CD4-positive, alpha-beta T cell treated with Interleukin-21 for 1 hour (primary cell): ENCODE results near the gene MCC.

Experiments
- DNase-seq: peaks from one replicate; pipeline ENCODE4 v3.0.0-alpha.2; 2020

Gene MCC

DNA sequence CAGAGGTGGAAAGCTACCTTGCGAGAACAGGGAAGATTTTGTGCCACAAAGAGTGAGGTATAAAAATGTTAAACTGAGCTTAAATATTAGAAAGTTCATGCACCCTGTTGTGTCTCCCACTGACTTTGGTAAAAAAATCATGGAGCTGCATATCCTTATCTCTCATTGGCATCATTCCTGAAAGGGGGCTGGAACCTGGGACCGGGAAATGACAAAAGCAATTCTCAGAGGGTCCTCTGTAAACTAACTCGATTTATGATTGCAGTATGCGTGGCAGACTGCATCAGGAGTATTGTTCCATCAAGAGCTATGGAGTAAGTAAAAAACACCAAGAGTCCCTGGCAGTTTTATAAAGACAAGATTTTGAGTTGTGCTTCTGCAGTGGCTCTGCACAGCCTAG lies 362.9 kb downstream of the MCC start:
- DNase-seq = no peak

GRCh38 chr5:113124914-113125313 lies 363.3 kb downstream of the MCC start:
- DNase-seq = no peak

DNA sequence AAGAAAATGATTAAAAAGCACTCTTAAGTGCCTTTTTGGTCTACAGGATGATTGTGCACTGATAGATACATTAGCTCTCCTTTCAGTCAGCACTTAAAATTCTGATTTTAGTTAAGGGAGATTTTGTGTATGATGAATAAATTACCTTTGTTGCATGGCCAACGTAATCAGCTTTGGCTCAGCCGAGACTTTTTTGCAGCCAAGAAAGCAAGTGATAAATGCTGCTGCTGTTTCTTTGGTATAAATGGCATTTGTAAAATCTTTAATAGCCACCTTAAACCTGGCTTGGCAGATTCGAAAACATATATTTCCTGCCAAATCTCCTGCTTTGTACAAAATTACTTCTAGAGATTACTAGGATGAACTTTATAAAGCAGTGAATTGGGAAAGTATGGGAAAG lies 364.0 kb downstream of the MCC start:
- no peak for DNase-seq

DNA sequence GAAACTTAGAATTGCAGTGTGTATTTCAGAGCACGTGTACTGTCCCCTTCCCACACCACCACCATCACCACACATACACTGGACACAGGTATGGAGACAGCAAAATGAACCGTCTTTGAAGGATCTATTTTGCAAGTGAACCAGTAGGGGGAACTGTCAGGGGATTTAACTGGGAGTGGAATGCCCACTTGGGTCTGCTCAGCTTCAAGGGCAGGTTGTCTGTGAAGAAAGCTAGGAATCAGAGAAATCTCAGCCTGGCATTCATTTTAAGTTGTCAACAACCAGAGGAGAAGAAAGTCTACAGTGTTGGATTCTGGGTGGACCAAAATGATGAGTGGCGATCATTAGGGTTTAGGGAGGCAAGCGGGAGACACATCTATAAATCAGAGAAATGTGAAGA lies 364.6 kb downstream of the MCC start:
- DNase-seq = no peak

DNA sequence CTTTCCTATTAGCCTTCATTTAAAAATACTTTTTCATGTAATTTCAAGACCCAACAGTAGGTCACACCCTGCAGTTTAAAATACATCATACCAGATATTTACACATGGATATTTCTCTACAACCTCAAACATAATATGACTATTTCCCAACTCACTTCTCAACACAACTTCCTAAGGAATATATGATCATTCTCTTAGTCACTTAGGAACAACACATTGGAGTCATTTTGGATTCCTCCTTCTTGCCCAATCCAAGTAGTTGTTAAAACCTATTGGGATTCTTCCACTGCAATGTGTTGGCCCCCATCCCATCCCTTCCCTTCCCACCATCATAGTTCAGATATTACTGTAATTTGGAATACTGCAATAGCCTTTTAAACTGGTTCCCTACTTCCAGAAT lies 366.2 kb downstream of the MCC start:
- no peak for DNase-seq

DNA sequence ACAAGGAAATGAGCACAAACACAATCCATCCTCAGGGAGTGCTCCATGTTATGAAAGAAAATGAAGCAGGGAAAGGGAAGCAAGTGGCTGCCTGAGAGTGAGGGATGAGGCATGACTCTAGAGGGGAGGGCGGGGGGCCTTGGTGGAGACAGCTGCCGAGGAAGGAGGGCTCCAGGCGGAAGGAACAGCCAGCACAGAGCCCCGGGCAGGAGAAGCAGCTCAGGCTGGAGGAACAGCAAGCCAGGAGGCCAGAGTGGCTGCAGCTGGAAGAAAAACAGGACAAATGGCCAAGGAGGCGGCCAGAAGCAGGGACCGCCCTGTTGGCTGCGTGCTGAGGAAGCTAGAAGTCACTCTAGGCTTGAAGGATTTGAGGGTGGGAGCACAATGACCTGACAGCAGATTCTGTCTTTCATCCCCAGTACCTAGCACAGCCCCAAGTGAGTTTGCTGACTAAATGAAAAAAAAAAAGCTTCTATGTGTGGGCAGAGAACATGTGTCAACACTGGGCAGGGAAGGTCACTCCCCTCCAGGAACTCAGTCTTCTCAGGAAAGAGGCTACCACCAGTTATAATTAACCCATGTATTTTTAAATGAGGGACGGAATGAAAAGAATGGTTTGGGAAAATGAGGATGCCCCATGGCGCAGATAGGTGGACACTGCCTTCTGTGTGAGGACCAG lies 368.9 kb downstream of the MCC start:
- no peak for DNase-seq

DNA sequence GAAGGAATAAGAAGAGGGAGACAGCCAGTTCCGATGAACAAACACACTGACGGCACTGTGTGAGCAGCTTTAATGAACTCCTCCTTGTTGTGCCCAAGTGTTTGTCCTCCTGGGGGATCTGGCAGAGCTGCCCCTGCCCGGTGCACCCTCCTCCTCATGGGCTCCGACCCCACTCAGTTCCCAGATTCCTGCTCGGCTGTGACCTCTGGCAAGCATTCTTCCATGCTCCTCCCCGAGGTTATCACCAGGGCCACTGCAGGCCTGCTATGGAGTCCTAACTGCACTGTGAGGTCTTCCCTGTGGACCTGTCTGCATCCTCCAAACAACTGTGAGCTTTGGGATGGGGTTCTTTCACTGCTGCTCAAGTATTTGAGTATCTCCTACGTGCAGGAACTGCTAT lies 369.5 kb downstream of the MCC start:
- no peak for DNase-seq

GRCh38 chr5:113118298-113118697 lies 370.0 kb downstream of the MCC start:
- DNase-seq = no peak

GRCh38 chr5:113117543-113118115 lies 370.6 kb downstream of the MCC start:
- no peak for DNase-seq

- DNase-seq = no peak
Observed at GRCh38 chr5:113115956-113116355, 372.3 kb downstream of the MCC start.

GRCh38 chr5:113115061-113115460 lies 373.2 kb downstream of the MCC start:
- DNase-seq = no peak

DNA sequence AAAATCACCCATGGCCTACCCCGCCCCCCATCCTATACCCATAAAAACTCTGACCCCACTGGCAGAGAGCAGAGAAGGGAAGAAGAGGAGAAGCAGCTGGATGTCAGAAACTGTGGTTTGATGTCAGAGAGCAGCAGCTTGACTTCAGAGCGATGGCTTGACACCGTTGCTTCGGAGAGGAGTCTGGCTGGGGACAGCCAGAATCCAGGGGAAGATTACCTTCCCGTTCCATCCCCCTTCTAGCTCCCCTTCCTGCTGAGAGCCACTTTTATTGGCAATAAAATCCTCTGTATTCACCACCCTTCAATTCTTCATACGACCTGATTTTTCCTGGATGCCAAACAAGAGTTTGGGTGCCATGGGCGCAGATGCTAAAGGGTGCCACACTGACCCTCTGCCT lies 373.7 kb downstream of the MCC start:
- DNase-seq = no peak

- no peak for DNase-seq
Observed at GRCh38 chr5:113112435-113112834, 375.8 kb downstream of the MCC start.

DNA sequence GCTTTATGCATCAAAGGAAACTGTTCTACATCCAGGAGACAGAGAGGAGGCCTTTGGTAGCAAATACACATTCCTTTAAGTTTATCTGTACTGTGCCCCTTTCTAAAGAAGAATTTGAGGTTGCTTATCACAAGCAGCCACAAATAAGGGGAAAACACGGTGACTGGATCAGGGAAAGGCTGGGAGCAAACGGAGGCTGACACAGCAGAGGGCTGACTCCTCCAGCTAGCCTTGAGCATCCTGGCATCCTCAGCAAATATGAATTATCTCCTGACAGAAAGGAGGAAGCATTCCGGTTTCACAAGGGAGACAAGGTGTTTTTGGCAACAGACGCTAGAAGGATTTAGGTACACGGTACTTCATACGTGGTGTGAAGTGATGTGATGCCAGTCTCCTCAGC lies 378.1 kb downstream of the MCC start:
- no peak for DNase-seq

GRCh38 chr5:113109344-113109743 lies 378.9 kb downstream of the MCC start:
- no peak for DNase-seq

DNA sequence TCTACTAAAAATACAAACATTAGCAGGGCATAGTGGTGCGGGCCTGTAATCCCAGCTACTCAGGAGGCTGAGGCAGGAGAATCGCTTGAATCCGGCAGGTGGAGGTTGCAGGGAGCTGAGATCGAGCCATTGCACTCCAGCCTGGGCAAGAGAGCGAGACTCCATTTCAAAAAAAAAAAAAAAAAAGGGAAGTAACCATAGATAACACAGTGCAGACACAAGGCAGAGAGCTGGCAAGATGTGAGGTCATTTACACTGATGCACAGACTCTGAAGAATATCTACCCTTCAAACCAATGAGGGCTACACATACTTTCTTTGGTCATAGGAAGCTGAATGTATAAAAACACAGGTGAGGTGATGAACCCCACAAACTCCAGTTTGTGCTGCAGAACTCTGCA lies 379.8 kb downstream of the MCC start:
- DNase-seq = no peak

DNA sequence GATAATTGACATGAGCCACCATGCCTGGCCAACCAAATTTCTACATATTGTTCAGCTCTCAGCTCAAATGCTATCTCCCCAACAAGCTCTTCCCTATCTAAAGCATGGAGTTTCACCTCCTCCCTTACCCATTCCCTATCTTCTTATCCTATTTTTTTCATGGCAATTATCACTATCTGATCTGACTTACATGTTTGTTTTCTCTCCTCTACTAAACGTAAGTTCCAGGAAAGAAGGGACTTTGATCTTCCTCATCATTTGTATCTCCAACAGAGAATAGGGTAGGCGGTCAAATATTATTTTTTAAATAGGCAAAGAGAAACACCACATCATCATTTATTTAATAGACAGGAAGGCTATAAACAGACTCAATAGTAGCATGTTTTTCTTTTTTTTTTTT lies 381.4 kb downstream of the MCC start:
- no peak for DNase-seq

- DNase-seq = no peak
Observed at GRCh38 chr5:113105693-113106280, 382.5 kb downstream of the MCC start.

DNA sequence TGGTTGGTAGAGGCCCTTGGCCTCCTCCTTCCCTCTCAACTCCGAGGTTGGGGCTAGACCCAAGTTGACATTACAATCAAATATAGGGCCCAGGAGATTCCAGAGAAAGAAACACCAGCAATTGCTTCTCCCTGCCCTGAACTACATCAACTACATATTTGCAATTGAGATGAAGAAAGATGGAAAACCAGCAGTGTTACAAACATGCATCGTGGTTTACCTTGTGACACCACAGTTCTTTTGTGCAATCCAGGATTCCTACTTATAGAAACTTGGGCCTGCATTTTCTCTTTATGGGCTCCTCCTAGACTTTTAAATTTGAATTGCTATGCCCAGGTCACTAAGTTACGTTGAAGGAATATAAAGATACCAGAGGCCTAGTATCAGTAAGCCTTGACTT lies 384.9 kb downstream of the MCC start:
- no peak for DNase-seq

DNA sequence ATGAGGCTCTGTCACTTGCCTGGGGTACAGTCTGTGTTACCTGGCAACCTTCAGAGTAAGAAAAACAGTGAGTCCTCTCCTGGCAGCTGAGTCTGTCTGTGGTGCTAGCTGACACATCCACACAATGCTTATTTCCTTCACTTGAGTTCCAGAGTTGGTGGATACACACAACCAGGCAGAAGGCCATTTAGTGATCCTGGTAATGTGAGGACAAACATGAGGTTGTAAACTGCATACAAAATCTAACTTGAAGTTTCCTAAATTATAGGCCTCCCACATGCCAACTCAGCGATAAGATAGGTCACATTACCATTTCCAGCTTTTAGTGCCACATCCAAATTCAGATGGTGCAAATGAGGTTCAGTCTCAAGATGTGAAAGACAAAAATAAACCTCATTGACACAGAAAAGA lies 386.1 kb downstream of the MCC start:
- no peak for DNase-seq

GRCh38 chr5:113100981-113101380 lies 387.3 kb downstream of the MCC start:
- DNase-seq = no peak

DNA sequence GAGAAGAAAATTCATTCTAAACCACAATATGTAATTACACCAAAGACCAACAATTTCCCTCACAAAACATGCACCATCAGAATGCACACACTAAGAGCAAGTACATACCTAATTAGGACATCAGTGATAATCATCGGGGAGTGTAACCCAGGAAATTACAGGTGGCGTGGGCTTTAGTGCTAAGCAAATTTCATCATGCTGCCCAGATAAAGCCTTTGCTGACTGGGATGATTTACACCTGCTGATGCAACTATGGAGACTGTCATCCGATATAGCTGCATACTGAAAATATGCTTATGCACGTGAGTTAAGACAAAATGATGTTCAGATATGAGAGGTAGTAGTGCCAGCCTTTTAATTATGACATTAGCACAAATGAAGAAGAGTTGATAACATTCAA lies 388.4 kb downstream of the MCC start:
- no peak for DNase-seq

DNA sequence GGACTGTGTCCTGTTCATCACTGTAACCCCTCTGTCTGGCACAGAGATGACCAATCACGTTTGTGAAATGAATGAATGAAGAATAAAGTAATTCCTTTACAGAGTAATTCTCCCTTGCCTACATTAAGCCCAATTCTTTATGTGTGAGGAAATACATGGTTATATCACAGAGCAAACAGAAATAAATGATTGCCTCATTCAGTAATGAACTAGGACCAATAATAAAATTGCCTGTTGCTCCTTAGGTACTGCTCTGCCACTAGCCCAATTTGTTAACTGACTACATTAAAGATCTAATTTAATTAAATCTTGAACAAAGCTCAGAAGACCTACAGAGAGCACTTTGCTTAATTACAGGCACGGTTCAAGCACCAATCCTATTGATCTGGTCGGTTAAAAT lies 389.9 kb downstream of the MCC start:
- DNase-seq = no peak

DNA sequence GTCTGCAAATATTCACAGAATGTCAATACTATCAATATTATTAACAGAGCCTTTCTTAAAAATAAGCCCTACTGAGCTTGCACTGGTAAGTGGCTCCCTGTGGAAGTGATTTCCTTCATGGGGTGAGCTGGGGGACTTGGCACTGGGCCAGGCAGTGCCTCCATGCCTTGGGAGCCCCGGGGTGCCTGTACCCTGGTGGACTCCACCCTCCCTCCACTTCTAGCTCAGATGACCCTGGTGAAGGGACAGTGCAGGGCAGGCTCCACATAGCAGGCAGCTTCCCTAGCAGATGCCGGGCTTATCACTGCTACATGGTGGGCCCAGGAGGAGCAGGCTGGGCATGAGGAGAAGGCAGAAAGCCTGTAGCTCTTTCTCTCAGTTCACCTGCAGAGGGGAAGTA lies 392.4 kb downstream of the MCC start:
- DNase-seq = no peak

- no peak for DNase-seq
Observed at GRCh38 chr5:113093558-113093957, 394.7 kb downstream of the MCC start.
